Inflammatory macrophage treated with lipopolysaccharide for 4 hours (primary cell): ENCODE data around the gene FBXW4.

ENCODE experiments used
- DNase-seq: peaks from one replicate; pipeline ENCODE4 v3.0.0-alpha.2; 2020

FBXW4 gene

DNA sequence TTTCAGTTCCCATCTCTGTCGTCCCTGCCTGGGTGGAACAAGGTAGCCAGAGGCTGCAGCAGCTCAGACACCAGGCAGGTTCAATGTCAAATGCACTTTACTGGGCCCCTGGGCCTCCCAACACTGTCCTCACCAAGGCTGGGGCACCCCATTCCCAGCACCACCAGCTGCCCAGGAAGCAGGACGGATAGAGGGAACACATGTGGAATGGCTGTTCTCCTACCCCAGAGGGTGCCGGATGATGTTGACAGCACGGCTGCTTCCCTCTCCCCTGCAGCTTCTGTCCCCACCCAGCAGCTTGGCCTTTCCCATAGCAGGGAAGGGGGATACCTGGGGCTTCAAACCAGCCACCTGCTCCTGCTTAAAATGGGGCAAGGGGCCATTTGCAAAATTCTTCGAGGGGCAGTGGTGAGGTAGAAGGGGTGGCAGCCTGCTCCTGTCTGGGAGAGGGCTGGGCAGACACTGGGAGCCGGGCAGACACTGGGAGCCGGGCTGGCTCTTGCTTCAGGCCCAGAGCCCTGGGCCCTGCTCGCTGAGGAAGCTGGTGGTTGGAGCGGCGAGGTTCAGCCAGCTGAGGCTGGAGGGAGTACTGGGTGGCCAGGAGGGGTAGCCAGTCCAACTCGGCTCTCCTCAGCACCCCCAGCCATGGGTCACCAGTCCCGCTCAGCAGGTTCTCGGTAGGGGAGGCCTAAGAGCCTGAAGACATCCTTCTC is 116.0 kb downstream of the FBXW4 start:
- no peak for DNase-seq

DNA sequence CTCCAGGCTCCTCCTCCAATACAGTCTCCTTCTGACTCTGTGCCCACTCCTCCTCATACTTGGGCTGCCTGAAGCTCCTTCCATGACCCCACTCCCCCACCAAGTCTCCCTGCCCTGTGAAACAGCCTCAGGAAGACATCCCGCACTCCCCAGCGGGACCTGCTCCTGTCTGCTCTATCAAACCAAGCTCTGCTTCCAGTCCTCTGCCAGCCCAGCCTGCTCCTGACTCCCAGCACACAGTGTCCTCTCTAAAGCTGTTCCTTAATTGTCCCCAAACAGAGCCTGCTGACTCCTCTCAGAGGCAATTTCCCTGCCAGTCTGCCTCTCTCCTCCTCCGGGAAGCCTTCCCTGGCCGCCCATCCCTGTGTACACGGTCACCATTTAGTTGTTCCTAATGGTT is 116.8 kb downstream of the FBXW4 start:
- DNase-seq, result no peak

DNA sequence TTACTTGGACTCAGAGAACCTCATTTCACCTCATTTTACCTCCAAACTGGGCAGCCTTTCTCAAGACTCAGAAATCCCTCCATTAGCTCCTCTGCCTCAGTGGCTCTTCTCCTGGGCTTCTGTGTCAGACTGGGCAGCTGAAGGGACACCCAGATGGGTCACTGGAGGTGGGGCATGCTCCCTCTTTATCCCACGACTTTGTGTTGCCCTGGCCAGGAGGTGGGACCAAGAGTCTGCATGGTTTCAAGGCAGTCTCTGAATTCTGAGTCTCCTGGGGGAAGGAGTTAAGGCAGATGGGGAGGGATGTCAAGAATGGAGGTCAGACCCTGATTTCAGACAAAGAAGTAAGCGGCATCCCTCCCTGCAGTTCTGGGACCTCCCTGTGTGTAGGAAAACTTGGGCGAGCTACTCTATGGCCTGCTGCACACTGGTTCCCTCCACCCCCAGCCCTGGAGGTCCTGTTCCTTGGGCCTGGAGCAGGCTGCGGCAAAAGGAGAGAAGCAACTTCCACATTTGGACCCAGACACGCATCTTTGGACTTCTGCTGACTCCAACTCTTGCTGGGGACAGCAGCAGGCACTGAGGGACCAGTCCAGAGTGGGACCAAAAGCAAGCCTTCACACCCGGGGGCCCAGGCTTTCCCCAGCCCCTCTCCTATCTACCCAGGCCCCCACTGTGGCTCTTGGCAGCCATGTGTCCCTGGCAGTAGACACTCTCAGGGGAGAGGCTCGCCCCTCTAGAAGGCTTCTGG is 117.7 kb downstream of the FBXW4 start:
- no peak for DNase-seq

DNA sequence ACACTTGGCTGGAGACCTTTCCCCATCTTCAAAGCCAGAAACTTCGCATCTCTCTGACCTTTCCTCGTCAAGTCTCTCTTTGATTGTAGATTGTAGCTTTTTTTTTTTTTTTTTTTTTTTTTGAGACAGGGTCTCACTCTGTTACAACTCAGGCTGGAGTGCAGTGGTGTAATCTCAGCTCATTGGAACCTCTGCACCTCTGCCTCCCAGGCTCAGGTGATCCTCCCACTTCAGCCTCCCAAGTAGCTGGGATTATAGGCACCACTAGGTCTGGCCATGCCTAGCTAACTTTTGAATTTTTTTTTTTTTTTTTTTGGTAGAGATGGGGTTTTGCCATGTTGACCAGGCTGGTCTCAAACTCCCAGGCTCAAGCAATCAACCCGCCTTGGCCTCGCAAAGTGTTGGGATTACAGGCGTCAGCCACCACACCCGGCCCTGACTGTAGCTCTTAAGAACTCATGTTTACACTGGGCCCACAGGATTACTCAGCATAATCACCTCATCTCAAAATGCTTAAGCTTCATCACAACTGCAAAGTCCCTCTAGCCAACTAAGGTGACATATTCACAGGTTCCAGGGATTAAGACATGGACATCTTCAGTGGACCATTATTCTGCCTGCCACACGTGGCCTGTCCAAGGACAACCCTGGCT is 118.6 kb downstream of the FBXW4 start:
- no peak for DNase-seq

DNA sequence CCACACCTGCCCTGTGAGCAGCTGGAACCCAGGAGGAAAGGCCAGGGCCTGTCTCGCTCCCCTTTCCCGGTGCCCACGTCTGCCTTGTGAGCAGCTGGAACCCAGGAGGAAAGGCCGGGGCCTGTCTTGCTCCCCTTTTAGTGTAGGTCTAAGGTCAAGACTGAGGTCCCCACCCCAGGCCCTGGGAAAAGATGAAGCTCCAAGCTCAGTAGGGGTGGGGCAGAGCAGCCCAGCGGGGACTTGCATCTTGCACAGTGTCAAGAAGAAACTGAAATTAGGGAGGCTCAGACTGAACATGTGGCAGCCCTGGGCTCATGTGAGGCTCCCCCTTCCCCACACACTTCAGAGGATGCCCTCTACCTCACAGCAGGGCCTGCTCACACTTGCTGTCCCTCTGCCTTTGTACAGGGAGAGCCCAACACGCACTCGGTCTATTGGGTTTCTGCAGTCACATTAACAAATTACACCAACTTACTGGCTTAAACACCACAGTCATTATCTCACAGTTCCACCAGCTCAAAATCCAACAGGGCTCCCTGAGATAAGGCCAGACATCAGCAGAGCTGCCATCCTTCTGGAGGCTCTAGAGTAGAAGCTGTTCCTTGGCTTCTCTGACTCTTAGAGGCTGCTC is 119.3 kb downstream of the FBXW4 start:
- DNase-seq, result no peak

DNA sequence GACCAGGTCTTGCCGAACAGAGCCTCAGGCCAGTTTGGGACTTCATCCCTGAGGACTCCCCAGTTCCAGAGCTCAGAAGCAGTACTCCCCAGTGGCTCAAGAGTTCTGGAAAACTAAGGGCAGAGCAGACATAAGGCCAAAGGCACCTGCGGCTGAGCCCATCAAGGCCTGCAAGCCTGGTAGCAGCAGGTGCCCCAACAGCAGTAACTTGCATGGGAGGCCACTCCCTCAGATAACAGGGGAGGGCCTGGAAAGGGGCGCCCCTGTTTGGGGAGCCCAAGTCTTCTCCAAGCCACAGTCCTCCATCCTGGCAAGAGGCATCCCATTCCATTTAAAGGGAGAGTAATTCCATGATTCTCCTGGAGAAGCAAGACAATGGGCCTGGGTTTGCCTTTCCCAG is 119.9 kb downstream of the FBXW4 start:
- no peak for DNase-seq

DNA sequence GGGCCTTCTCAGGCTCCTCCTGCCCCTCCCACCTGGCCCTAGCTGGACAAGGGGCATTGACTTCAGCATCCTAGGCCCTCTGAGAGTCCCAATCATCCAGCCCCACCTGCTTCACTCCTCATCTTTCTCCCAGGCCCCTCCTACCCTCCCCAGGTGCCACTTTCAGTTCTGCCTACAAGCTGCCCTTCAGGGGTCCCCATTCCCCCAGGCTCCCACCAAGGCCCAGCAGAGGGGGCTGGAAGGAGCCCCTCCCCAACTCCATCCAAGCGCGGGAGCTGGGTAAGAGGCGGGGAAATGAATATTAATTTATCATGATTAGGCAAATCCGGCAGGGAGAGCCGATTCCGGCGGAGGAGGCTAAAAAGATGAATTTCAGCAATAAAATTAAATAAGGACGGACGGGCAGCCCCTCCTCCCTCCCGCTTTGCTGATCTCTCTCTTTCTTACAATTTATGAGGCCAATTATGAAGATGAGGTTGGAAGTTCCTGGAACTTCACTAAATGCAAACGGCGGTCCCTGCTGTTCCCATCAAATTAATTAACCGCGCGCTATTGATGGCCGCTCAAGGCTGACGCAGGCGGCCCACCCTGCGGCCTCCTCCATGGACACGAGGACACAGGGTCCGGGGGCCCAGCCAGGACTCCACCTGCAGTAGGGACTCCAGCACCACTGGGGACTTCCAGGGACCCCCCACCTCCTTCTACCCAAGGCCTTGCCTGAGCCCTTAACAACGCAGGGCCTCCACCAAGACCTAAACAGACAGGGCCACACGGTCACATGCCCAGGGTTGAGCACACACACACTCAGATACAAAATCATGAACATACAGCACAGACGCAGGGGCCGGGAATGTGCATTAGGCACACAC is 120.9 kb downstream of the FBXW4 start:
- DNase-seq, result no peak

DNA sequence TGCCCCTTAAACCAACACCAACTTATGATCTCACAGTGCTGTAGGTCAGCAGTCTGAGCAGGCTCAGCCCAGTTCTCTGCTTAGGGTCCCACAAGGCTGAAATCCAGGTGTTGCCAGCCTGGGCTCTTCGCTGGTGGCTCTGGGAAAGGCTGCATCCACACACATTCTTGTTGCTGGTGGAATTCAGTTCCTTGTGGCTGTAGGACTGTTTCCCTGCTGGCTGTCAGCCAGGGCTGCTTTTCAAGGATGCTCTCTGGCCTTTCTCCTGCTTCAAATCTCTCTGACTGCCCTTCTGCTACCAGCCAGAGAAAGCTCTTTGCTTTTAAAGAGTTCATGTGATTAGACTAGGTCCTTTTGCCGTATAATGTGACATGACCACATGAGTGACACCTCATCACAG is 122.2 kb downstream of the FBXW4 start:
- DNase-seq, result no peak

DNA sequence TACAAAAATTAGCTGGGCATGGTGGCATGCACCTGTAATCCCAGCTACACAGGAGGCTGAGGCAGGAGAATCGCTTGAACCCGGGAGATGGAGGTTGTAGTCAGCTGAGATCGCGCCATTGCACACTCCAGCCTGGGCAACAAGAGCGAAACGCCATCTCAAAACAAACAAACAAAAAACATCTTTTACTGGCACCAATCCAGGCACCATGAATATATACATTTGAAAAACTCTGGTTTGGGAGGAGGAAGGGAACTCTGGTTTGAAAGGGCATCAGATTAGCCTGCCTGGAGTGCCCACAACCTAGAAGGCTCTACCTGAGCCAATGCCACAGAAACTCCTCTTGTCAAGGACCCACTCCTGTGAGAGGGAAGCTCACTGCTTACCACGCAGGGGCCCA is 122.8 kb downstream of the FBXW4 start:
- DNase-seq, result no peak

DNA sequence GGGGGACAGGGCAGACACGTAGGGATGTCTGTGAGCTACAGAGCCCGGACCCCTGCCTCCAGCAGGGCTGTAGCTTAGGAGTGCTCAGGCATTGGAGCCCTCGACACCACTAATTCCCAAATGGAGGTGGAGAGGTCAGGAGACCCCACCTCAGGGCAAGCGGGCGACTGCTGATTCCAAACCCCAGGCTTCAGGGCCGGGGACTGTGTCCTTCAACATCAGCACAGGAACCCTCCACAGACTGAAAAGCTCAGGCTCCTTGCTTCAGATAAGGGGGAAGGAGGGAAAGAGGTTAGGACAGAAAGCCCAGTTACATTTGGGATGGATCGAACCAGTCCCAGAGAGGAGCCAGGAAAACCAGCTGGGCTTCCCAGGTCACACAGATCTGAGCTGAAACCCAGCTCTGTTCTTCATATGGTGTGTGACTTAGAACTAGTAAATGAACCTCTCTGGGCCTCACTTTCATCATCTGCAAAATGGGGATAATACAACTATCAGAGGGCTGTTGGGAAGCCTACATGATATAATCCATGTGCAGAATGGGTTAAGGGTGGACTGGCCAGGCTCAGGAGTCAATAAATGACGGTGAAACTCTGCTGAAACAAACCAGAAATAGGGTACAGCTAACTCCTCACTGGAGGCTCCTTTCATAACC is 123.6 kb downstream of the FBXW4 start:
- DNase-seq, result no peak

DNA sequence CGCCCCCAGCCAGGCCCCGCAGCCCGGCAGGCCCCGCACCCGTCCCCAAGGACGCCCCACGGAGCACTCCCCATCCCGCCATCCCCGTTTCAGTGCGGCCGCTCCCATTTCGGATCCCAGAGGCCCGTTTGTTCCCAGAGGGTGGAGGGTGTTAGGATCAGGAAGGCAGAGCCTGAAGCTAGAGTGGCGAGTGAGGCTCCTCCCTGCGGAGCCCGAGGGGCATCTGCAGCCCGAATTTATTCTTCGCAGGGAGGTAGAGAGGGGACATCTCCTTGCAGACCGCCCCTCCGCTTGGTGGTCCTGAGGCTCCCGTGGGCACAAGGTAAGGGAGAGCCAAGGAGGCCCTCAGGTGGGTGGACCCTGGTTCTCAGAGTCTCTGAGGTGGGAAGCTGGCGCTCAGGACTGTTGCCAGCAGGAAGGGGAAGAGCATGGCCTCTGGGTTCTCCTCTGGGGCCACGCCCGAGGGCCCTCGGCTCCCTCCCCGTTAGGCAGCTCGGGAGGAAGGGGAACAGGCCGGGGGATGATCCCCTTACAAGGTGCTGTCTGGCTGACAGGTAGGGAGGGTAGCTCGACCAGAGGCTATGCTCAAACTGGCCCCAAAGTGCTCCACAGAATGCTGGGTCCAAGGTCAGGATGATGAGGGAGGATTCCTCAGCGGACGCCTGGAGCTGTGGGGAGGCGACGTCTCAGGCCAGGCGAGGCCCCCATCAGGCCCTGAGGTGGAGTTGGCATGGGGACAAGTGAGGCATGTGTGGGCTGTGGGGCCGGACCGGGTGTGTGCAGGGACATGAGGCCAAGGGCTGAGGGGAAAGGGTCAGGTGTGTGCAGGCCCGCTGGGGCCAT is 124.3 kb downstream of the FBXW4 start:
- peak; percentile 24 for DNase-seq

DNA sequence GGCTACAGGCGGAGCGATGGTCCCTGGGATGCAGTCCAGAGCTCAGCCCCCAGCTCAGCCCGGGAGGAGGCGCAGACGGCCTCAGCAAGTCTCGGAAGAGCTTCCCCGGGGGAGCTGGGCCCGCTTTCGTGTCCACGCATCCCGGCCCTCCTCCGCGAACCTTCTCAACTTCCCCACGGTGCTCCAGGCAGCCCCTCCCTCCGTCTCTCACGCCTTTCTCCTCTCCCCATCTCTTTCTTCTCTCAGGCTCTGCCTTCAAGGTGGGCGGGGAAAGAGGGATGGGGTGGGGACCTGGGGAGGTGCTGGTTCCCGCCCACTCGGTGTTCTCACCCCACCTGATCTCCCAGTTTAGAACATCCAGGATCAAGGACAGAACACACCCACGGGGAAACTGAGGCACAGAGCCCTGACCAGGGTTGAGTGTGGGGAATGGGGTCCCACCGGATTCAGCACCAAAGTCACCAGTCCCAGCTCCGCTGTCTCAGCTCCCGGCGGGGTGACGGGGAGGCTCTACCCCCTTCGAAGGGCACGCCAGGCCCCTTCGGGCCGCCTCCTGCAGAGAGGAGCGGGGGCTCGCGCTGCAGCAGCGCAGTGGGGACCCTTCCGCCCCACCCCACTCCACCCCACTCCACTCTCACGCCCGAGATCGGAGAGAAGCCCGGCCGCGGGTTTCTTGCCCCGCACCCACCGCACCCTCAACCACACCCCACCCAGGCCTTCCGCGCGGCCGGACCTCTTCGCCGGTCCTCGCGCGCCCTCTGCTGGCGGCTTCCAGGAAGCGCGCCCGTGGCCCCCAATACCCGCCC is 125.1 kb downstream of the FBXW4 start:
- DNase-seq, result peak; percentile 72

DNA sequence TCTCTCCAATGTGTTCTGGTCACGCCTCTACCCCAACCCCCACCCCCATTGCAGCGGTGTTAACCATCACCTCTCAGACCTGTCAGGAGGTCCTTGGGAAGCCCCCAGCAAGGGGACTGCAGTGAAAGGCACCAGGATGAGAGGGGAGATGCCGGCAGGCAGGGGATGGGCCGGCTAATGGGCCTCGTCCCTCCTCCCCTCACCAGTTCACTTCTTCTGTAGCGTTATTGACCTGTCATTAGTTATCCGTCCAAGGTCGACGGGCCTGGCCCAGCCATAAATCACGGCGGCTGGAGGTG is 125.7 kb downstream of the FBXW4 start:
- no peak for DNase-seq

DNA sequence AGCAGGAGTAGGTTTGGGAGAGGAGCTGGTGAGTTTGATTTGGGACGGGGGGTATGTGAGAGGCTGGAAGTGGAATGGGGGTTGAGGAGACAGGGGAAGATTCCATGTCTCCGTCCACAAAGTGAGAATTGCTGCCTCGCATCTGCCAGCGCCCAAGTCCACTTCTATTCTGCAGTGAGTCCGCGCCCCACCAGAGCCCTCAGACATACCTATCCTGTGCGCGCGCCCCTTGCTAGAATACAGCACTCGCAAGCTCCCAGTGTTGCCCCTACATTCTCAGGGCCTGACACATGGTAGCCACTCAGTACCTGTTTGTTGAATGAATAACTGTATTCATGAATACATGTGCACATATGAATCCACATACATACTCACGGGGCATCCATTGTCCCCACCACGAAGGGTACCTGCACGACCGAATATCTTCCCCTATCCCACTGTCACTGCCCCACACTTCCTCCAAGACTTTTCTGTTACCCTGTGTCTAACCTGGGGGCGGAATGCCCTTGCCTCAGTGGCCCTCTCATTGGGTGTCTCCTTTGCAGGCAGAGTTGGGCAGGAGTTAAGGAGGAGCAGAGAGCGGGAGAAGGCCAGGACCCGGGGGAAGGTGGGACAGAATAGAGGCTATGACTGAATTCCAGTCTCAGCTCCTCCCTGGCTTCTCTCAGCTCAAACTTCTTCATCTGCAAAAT is 126.8 kb downstream of the FBXW4 start:
- DNase-seq, result no peak

DNA sequence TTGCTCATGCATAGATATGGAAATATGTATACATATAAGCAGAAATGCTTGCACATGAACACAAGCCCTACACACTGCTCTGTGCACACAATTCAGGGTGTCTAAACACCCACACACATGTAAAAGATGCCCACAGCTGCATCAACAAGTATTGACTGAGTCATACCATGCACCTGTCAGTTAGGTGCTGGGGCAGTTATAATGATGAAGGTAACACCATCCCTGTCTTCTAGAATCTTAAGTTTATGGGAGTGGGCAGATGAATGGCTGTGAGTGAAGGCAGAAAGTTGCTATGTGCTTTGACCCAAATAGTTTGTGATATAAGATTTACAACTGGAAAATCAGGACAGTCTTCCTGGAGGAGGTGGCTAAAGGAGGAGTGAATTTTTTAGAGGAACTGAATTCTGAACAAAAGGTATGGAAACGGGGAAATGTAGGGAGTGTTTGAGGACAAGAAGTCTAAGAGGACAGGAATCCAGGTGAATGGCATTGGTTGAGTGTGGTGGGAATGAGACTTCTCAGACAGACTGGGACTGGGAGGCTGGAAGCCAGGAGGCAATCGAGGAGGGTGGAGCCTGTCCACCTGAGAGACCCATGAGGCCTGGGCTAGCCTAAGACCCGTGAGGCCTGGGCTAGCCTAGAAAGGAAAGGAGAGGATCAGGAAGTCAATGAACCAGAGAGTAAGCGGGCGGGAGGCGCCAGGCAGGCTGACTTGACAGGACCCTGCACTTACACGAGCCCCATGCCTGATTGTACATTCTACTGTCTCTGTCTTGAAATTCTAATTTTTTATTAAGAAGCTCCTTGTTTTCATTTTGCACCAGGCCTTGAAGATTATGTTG is 127.6 kb downstream of the FBXW4 start:
- no peak for DNase-seq

DNA sequence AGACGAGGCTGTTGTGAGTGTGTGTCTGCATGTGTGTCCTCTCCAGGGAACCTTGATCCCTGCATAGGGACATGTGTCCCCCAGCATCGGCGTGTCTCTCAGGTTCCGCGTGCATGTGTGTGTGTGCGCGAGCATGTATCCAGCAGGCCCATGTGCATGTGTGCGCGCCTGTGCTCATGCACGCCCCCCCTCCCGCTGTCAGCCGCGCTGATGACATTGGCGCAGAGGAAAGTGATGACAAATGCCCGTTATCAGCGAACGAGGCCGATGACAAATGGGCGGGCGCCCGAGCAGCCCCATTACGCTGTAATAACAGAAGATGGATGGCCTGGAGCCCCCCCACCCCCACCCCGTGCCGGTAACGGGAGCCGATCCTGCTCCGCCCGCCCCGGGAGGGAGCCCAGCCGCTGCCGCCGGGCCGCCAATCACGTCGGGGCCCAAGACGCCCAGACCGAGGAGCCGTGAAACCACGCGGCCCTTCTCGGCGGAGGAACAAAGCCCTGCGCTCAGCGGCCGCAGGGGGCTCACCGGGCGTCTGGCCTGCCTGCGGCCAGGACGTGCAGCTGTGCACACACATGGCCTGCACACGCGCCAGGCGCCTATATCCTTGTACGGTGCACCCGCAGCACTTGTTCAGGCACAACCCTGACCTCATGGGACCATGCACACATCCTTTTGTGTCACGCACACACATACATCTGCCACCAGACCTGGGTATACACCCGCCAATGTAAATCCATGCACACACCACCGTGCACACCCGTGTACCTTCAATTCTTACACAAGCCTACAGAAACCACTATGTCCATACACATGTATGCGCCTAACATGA is 128.4 kb downstream of the FBXW4 start:
- DNase-seq, result no peak

DNA sequence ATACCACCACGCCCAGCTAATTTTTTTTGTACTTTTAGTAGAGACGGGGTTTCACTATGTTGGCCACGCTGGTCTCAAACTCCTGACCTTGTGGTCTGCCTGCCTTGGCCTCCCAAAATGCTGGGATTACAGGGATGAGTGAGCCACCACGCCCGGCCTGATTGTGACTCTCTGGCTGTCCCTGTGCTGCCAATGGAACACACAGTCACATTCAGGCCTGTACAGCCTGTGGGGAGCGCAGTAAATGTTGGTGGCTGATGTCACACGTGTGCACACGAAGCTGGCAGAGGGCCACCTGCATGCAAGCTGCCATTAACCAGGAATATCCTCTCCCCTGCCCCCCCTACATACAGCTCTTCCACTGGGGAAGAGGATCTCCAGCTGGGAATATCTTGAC is 129.0 kb downstream of the FBXW4 start:
- DNase-seq, result no peak

DNA sequence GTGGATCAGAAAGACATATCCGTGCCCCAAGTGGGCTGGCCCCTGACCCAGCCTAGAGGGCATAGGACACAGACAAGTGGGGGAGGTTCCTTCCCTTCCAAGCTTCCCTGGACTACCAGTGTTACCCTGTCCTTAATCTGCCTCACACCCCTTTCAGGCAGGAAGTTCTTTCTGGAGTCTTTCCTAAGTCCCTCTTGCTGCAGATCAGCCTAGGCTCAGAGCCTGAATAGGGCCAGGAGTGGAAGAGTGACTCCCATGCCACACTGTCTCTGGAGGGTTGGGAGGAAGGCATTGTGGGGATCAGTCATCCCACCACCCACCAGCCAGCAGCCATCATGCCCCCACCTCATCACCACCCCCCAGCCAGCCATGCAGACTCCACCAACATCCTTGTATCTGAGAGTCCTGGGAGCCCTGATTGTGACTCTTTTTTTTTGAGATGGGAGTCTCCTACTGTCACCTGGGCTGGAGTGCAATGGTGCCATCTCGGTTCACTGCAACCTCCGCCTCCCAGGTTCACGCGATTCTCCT is 129.5 kb downstream of the FBXW4 start:
- no peak for DNase-seq
